NCI-H774 (cell line): Measurements from ENCODE around the gene PLCB1.
"Not testable (repeated sequence)": the region's sequence is repeated elsewhere in the genome, so short reads cannot be mapped to it uniquely, and the experiment has no call there.

Source experiments
- DNase-seq: peaks from one replicate; lab custom pipeline; 2025; lab: John Stamatoyannopoulos, UW

The PLCB1 gene

GRCh38 chr20:8131598-8132483, at the start of gene PLCB1:
Gene PLCB1, plus strand, starts transcription at chr20:8132266. Its CDS starts 386 bp downstream, at chr20:8132652.
- DNase-seq: peak; percentile 83

GRCh38 chr20:8082989-8083388, 49.1 kb upstream of the PLCB1 start:
- no peak for DNase-seq

- no peak for DNase-seq
Observed at GRCh38 chr20:8089668-8090067, 42.4 kb upstream of the PLCB1 start.

- no peak for DNase-seq
Observed at GRCh38 chr20:8094415-8094818, 37.6 kb upstream of the PLCB1 start.

- DNase-seq: no peak
Observed at GRCh38 chr20:8094850-8095249, 37.2 kb upstream of the PLCB1 start.

GRCh38 chr20:8095648-8096572, 36.2 kb upstream of the PLCB1 start:
- DNase-seq: no peak

- DNase-seq: no peak
Observed at GRCh38 chr20:8097307-8097706, 34.8 kb upstream of the PLCB1 start.

- DNase-seq: no peak
Observed at GRCh38 chr20:8104252-8104651, 27.8 kb upstream of the PLCB1 start.

GRCh38 chr20:8114612-8115011, 17.5 kb upstream of the PLCB1 start:
- DNase-seq: not testable (repeated sequence)

- no peak for DNase-seq
Observed at GRCh38 chr20:8115436-8115835, 16.6 kb upstream of the PLCB1 start.

GRCh38 chr20:8116067-8116811, 15.8 kb upstream of the PLCB1 start:
- DNase-seq: no peak

- no peak for DNase-seq
Observed at GRCh38 chr20:8117636-8118035, 14.4 kb upstream of the PLCB1 start.

GRCh38 chr20:8118039-8118438, 14.0 kb upstream of the PLCB1 start:
- no peak for DNase-seq

- no peak for DNase-seq
Observed at GRCh38 chr20:8118760-8119159, 13.3 kb upstream of the PLCB1 start.

- no peak for DNase-seq
Observed at GRCh38 chr20:8121666-8122065, 10.4 kb upstream of the PLCB1 start.

GRCh38 chr20:8124639-8125038, 7.4 kb upstream of the PLCB1 start:
- DNase-seq: no peak

- no peak for DNase-seq
Observed at GRCh38 chr20:8126181-8126580, 5.9 kb upstream of the PLCB1 start.

- DNase-seq: no peak
Observed at GRCh38 chr20:8126841-8127378, 5.2 kb upstream of the PLCB1 start.

- no peak for DNase-seq
Observed at GRCh38 chr20:8127553-8128255, 4.4 kb upstream of the PLCB1 start.

GRCh38 chr20:8128291-8129060, 3.6 kb upstream of the PLCB1 start:
- no peak for DNase-seq
